GM19351 (cell line): Measurements from ENCODE around the gene KRTAP4-11.
"Not testable (repeated sequence)": the region's sequence is repeated elsewhere in the genome, so short reads cannot be mapped to it uniquely, and the experiment has no call there.

Experiments used
- ATAC-seq: cut with Tn5 transposase; IDR thresholded peaks from one replicate; pipeline ENCODE4 v1.9.1; 2021; ENCODE audit warnings: mild to moderate bottlenecking, moderate library complexity; ENCODE audit not compliant: unreplicated experiment

KRTAP4-11 gene

DNA sequence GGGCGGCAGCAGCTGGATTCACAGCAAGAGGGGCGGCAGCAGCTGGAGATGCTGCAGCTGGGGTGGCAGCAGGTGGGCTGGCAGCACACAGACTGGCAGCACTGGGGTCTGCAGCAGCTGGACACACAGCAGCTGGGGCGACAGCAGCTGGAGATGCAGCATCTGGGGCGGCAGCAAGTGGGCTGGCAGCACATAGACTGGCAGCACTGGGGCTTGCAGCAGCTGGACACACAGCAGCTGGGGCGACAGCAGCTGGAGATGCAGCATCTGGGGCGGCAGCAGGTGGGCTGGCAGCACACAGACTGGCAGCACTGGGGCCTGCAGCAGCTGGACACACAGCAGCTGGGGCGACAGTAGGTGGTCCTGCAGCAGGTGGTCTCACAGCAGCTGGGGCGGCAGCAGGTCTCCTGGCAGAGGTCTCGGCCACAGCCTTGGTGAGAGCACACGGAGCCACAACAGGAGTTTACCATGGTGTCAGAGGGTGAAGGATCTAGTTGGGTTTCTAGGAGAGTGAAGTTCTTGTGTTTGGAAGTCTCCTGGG is at the start of gene KRTAP4-11:
TSS of gene KRTAP4-11 (minus strand) at position 528 of the 541 bp plus-strand sequence. CDS start at position 470, 58 bp downstream.
- ATAC-seq = not testable (repeated sequence)

DNA sequence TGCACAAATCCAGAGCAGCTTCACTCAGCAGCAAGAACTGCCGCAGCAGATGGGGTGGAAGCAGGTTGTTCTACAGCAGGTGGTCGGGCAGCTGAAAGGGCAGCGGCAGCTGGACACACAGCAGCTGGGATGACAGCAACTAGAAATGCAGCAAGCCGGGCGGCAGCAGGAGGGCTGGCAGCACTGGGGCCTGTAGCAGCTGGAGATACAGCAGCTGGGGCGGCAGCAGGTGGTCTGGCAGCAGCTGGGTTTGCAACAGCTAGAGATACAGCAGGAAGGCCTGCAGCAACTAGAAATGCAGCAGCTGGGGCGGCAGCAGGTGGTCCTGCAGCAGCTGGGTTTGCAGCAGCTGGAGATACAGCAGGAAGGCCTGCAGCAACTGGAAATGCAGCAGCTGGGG is 49.4 kb upstream of the KRTAP4-11 start:
- no peak for ATAC-seq

DNA sequence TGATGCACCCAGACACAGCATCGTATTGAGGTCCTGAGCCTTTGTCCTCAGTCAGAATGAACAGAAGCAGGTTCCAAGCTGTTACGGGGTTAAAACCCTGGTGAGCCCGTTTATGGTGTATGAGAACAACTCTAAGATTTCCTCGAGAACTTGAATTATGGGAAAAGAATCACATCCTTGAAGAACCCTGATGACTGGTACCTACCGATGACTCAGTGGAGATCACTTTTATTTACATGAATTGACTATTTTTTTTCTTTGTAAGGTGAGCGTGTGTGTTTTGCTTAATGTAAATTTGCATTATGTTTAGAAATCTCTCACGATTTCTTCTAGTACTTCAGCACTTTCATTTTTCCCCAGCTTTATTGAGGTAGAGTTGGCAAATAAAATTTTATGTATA is 45.7 kb upstream of the KRTAP4-11 start:
- no peak for ATAC-seq

DNA sequence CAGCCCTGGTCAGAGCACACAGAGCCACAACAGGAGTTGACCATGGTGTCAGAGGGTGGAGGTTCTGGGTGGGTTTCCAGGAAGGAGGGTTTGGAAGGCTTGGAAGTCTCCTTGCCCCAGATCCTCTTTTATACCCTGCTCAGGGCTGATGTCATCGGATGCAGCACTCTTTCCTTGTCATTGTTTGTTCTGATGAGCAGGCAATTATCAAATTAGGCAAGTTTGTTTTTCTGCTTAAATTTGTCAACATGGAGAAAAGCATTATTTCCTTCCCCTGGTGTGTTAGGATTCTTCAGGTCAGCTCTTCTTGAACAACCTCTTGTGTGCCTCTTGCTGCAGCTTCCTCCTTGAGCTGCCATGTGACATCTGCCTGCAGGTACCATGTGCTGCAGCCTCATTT is 42.5 kb upstream of the KRTAP4-11 start, which contains the start of gene KRTAP4-4:
TSS of gene KRTAP4-4 (minus strand) at position 101 of the 400 bp plus-strand sequence. CDS start at position 44, 57 bp downstream.
- no peak for ATAC-seq

DNA sequence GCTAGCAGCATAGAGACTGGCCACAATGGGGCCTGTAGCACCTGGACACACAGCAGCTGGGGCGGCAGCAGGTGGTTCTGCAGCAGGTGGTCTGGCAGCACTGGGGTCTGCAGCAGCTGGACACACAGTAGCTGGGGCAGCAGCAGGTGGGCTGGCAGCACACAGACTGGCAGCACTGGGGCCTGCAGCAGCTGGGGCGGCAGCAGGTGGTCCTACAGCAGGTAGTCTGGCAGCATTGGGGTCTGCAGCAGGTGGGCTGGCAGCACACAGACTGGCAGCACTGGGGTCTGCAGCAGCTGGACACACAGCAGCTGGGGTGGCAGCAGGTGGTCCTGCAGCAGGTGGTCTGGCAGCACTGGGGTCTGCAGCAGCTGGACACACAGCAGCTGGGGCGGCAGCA is 42.0 kb upstream of the KRTAP4-11 start:
- ATAC-seq = not testable (repeated sequence)

DNA sequence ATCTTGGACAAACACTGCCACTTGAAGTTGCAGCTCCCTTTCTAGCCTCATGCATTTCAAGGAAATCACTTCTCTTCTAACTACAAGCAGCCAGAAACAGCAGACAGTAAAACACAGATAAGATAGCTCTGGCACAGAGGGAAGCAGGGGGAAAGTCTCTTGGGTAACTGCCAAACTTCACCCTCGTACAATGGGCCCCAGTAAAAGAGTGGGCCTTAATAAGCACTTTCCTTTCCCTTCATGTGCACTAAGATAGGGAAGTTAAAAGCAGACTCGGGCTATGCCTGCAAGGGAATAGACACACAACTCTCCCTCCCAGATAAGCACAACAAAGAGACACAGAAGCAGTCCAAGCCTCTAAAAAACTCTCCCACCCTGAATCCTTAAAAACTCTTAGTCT is 35.7 kb upstream of the KRTAP4-11 start:
- ATAC-seq = no peak

DNA sequence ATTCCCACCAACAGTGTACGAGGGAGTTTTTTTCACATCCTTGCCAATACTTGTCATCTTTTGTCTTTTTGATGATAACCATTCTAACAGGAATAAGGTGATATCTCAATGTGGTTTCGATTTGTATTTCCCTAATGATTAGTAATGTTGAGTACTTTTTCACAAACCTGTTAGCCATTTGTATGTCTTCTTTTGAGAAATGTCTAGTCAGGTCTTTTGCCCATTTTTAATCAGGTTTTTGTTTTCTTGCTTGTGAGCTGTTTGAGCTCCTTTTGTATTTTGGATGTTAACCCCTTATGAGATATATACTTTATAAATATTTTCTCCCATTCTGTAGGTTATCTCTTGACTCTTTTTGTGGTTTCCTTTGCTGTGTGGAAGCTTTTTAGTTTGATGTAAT is 33.4 kb upstream of the KRTAP4-11 start:
- no peak for ATAC-seq

DNA sequence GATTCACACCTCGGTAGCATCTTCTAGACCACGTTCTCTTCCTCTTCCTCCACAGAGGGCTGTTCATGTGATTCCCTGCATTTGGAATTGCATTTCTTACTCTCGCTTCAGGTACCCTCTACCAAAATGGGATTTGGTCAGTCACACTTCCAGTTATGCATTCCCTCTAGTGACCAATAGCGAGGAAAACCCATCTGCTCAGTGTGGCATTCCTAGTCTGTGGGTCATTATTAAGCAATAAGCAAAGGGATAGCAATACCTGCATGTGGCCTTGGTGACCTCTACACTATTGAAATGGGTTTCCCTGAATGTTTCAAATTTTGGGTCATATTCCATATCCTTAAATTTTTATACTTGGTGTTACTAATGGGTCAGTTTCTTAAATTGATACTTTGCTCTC is 31.9 kb upstream of the KRTAP4-11 start:
- no peak for ATAC-seq

DNA sequence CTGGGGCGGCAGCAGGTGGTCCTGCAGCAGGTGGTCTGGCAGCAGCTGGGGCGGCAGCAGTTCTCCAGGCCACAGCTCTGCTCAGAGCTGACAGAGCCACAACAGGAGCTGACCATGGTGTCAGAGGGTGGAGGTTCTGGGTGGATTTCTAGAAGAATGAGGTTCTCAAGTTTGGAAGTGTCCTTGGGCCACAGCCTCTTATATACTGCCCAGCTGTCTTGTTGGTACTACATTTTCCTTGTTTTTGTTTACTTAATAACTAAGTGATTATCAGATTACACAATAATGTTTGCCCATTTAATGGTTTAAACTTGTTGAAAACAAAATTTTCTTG is 31.4 kb upstream of the KRTAP4-11 start, which contains the start of gene KRTAP4-5:
TSS of gene KRTAP4-5 (minus strand) at position 174 of the 334 bp plus-strand sequence. CDS start at position 116, 58 bp downstream.
- no peak for ATAC-seq

DNA sequence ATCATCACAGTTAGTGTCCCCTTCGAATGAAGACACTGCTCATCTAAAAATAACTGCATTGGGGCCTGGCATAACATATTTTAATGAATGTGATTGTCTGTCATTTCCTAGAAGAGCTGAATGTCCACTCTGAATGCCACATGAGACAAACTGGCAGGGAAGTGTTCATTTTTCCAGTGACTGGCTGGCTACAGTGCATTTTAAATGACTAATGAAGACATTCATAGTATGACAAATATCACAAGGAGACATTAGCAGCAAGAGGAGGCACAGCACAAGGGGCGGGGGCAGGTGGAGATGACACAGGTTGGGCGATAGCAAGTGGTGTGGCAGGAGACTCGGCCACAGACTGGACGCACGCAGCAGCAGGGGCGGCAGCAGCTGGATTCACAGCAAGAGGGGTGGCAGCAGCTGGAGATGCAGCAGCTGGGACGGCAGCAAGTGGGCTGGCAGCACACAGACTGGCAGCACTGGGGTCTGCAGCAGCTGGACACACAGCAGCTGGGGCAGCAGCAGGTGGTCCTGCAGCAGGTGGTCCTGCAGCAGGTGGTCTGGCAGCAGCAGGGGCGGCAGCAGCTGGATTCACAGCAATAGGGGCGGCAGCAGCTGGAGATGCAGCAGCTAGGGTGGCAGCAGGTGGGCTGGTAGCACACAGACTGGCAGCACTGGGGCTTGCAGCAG is 30.9 kb upstream of the KRTAP4-11 start:
- ATAC-seq = not testable (repeated sequence)

DNA sequence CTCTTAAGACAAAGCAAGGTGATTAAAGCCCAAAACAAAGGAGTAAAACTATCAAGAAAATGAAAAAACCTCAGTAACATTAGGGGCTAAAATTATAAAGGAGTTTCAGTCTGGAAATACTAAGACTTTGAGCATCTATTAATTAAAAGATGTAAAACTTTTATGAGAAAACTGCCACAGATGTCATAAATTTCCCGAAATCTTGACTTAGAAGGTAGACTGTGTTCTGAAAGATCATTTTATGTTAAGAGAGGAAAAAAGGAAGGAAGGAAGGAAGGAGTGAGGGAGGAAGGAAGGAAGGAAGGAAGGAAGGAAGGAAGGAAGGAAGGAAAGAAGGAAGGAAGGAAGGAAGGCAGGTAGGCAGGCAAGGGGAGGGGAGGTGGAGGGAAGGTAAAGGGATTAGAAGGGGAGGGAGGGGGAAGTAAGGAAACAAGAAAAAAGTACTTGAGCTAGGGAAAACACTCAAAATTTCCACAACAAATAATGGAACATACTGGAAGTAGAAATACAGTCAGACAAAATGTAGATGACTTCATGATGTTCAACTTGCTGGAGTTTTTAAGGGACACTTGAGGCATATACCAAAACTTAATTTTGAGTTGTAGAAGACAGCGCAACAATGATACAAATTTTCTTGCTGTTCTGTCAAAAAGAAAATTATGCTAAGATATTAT is 29.5 kb upstream of the KRTAP4-11 start:
- no peak for ATAC-seq

DNA sequence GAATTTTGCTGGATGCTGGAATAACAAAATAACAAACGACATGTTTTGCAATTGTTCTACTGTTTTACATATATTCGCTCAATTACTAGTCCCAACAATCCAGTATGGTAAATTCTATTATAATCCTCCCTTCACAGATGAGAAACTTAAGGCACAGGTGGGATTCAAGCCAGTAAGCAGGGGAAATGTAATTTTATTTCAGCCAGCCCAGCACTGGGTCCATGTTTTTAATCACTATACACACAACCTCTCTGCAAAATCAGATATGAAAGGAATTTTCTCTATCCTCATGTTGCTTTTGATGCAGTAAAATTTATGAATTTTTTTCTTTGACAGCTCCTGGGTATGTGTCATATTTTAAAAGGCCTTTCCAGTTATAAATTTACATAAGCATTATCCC is 27.1 kb upstream of the KRTAP4-11 start:
- no peak for ATAC-seq

DNA sequence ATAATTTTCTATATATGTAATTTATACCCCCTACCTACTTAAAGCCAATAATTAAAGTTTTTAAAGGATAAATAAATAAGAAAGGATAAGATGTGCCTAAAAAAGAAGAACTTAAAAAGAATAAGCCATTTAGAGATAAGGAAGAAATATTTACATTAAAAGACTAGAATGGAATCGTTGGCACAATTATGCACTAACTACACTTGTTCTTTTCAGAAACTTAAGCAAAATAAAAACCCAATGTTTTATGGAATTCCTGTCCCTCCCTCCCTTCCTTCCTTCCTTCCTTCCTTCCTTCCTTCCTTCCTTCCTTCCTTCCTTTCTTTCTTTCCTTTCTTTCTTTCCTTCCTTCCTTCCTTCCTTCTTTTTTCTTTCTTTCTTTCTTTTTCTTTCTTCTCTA is 26.7 kb upstream of the KRTAP4-11 start:
- no peak for ATAC-seq

DNA sequence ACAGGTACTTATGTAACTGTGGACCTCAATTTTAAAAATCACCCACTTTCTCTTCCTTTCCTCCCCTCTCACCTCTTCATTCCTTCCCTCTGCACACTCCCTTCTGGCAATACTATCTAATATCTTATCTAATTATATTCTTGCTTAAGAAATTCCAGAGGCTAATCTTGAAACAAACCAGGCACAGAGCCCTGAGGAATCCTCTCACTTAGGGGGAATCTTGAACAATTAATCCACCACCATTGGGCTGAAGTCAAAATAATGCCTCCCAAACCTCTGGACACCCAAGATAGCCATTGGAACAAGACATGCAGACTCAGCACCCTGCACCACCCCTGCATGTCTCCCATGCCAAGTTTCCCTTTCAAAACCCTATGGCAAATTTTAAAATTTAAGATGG is 23.2 kb upstream of the KRTAP4-11 start:
- ATAC-seq = no peak

DNA sequence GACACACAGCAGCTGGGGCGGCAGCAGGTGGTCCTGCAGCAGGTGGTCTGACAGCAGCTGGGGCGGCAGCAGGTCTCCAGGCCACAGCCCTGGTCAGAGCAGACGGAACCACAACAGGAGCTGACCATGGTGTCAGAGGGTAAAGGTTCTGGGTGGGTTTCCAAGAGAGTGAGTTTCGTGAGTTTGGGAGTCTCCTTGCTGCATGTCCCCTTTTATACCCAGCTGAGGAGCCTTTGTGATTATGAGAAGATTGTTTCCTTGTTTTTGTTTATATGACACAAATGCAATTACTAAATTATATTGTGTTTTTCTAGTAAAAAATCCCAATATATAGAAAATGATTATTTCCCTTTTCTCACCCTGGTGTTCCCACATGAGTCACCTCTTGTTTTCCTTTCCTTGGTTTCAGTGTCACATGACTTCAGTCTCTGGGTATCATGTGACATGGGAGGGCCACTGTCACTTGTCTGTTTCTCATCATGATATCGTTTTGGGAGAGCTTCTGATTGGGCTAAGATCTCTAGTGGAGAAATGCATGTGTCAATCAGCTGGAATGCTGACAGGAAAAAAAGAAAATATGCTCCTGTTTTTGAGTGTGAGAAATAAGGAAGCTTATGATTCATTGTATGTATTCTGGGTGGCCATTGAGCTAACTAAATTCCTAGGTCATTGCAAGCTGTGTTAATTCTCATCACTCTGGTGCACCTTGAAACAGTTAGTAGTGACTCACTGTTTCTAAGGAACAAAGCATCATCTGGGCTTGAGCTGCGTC is 22.4 kb upstream of the KRTAP4-11 start, which contains the start of gene KRTAP4-6:
TSS of gene KRTAP4-6 (minus strand) at position 185 of the 772 bp plus-strand sequence. CDS start at position 128, 57 bp downstream.
- ATAC-seq = no peak

DNA sequence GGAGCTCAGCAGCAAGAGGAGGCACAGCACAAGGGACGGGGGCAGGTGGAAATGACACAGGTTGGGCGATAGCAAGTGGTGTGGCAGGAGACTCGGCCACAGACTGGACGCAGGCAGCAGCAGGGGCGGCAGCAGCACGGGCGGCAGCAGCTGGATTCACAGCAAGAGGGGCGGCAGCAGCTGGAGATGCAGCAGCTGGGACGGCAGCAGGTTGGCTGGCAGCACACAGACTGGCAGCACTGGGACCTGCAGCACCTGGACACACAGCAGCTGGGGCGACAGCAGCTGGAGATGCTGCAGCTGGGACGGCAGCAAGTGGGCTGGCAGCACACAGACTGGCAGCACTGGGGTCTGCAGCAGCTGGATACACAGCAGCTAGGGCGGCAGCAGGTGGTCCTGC is 21.7 kb upstream of the KRTAP4-11 start:
- ATAC-seq = not testable (repeated sequence)

DNA sequence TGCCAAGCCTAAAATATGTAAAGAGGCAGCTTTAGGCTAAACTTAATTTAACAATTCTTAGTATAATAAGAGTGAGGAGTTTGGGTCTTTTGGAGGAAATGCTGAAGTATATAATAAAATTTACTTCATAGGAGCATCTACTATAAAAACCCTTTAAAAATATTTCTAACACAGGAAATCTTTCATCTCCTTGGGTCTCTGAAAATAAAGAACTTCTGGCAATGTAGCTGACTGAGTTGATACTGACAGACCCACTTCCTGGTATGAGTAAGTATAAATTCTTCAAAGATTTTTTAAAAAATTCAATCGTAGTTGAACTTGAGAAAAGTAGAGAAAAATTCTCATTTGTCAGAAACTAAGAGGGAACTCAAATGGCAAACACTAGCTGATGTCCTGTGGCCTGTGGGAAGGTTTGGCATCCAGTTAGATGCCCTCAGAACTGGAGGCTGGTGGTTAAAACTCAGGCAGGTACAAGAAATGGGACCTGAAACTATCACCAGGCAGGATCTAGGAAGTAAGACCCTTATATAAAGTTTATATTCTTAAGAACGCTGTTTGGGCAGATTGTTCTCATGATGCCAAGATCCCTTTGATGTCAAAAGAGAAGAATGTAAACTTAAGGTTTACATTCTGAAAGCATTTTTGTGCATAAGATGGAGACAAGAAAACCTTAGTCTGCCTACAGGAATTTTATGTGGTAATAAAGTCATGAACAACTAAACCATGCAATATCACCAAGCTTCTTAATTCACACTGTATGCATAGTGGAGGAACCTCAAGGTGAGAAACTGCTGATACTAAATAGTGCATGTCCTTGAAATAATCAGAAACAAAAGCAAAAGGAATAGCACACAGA is 15.9 kb upstream of the KRTAP4-11 start:
- no peak for ATAC-seq

DNA sequence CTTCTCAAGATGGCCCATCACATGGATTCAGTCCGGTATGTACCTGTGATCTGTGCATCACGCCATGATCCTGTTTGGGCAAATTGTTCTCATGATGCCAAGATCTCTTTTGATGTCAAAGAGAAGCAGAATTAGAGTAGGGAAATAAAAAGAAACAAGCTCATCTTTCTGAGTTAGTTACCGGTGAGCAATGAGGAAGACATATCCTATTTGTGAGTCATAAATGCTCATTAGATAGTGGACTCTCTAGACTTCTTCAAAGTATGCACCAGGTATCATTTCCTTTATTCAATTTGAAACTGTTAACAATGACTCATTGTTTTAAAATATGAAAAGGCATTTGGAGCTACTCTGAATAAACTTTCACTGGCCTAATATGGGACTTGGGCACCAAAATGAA is 13.8 kb upstream of the KRTAP4-11 start:
- no peak for ATAC-seq

DNA sequence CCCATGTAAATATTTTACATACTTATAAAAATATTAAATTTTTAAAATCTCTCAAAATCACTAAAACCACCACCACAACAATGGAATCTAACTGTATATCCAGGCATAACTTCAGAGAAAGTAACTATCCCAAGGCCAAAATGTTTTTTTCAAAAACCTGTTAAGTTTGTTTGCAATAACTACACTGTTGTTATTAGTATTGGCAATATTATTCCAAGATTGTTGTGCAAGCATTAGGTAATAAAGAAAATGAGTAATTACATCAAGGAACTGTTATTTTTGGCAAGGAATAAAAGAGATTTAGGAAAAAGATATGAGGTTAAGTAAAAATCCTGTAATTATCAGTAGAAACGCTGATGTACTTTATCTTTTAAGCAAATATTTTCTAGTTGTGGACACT is 9.2 kb upstream of the KRTAP4-11 start:
- ATAC-seq = no peak

DNA sequence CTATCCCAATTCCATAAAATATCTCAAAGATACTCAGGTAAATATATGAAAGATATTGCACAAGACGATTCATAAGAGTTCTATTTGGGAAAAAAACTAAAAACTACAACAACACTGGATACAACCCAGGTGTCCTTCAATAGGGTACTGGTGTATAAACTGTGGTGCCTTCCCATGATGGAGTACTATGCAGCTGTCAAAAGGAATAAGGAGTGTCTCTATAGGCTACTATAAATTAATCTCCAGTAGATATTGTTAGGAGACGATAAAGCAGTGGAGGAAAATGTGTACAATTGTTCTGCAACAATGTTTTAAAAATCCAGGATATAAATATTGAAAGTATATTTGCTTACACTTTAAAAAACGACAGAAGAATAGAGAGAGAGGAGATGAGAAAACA is 8.2 kb upstream of the KRTAP4-11 start:
- ATAC-seq = no peak
